NCI-H2227 (cell line): ENCODE results near the gene PADI2.

Experiments used
- DNase-seq: peaks from one replicate; lab custom pipeline; 2025; ENCODE audit not compliant: unreplicated experiment; lab: John Stamatoyannopoulos, UW

PADI2 gene

GRCh38 chr1:17119076-17119772 is at the start of gene PADI2:
TSS of gene PADI2 (minus strand) at chr1:17119451. CDS start at chr1:17119371, 80 bp downstream.
- peak; percentile 83 for DNase-seq

GRCh38 chr1:17168091-17168876 is 49.0 kb upstream of the PADI2 start:
- DNase-seq: peak; percentile 56

- DNase-seq: peak; percentile 49
These were observed 48.5 kb upstream of the PADI2 start for GRCh38 chr1:17167786-17168090.

DNA sequence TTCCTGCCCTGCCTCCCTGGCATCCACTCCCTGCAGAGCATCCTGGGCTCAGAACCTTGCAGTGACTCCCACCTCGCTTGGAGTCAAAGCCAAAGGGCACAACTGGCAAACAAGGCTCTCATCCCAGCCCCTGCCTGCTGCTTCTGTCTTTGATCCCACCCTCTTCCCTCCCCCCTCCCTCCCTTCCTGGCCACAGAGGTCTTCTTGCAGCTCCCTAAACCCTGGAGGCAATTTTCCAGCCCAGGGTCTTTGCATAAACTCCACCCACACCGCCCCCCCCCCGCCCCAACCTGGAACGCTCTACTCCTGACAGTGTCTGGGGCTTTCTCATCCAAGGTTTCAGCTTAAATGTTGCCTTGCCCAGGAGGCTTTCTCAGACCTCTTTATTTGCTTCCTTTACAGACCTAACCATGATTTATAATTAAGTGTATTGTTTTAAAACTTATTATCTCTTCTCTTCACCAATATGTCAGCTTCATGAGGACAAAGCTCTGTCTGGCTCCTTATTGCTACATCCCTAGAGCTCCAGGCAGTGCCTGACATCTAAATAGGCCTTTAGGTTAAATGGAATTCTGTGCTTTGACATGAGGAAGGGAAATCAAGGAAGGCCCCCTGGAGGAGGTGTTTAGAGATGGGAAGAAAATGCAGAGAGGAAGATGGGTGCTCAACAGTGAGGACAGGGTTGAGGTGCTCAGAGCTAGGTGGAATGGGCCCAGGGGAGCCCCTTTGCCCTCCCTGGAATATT is 48.0 kb upstream of the PADI2 start:
- no peak for DNase-seq

DNA sequence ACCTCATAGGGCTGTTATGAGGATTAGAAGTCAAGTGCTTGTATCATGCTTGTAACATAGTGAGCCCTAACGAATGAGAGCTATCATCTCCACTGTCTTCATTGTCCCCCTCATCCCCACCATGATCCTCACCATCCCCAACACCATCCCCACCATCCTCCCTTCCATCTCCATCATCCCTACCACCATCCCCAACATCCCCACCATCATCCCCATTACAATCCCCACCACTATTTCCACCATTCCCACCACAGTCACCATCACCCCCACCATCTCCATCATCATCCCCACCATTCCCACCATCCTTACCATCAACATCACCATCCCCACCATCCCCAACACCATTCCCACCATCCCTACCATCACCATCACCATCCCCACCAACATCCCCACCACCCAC is 46.6 kb upstream of the PADI2 start:
- DNase-seq: no peak

DNA sequence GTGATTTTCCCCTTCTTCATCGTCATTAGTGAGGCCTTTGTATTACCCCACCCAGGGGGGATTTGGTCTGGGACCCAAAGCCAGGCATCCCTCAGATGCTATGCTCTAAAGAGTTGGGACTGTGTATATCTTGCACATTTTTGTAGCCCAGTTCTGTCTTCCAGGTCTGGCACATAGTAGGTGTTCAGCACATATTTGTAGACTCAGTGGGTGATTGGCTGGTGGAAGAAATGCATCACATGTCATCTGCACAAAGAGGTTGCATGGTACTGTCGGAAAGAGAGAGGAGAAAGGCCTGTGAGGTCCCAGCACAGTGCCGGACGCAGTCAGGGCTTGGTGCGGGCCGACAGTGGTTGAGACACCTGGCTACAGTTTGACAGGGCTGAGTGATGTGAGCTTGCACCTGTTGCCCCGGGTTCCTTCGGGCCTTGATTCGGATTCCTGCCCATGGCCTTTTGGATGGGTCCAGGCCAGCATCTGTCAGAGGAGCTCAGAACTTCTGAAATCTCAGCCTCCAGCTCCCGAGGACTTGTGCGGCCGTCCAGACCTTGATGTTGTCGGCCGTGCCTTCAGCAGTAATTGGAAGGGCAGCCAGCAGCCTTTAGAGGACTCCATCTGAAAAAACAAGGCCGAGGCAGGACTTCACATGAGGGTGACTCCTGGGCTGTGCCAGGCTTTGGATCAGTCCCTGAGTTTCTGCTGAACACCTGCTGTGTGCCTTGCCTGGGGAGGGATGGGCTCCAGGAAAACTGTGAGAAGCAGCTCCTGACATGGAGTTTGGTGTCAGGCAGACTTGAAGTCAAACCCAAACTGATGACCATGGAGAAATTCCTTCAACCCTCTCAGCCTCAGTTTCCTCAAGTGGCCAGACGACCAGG is 44.8 kb upstream of the PADI2 start:
- DNase-seq: no peak

- DNase-seq: no peak
These were observed 44.1 kb upstream of the PADI2 start for GRCh38 chr1:17163371-17163770.

DNA sequence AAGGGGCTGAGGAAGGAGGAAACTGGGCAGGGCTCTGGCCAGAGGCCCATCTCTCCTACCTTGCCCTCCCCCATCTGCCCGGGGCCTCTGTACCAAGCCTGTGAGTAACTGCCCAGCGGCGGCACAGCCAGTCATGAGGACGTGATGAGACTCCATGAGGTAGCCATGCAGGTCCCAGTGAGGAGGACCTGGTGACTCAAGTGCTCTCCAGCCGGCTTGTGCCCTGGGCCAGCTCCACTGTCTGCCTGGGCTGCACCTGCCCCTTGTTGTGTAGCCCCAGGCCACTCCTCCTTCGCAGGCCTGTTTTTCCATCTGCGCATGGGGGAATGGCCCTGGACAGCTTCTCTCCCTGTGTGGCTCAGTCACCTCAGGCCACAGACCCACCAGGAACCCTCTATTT is 43.7 kb upstream of the PADI2 start:
- DNase-seq: no peak

DNA sequence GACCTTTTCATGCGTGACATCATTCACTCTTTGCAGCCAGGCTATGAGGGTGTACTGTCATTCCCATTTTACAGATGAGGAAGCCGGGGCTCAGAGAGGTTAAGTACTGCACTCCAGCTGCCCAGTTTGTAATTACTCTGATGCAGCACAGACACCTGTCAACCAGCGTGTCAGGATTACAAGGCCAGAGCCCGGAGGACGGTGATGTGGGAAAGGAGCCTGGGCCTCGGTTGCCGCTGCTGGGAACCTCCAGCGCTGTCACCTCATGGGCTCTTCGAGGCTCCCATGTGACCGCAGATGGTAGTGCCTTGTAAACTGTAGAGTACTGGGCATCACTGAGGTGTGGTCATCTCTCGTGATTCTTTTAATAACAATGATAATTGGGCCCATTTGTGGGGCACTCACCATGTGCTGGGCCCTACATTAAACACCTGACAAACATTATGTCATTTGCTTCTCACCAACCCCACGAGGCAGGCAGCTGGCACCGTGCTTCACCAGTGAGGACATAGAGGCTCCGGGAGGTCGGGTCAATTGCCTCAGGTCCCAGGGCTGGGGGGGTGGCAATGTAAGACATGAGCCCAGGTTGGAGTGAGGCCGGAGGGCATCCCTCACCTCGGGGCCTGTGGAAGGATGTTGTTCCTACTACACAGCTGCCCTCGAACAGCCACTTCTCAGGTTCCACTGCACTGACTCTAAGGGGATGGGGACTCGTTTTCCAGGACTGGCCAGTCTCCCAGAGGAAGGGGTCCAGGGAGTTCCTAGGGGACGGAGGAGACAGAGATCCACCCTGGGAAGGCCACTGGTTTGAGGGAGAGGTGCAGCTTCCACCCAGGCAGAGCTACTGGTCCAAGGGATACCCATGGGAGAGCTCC is 42.9 kb upstream of the PADI2 start:
- DNase-seq: no peak

- DNase-seq: no peak
These were observed 42.0 kb upstream of the PADI2 start for GRCh38 chr1:17161137-17161740.

DNA sequence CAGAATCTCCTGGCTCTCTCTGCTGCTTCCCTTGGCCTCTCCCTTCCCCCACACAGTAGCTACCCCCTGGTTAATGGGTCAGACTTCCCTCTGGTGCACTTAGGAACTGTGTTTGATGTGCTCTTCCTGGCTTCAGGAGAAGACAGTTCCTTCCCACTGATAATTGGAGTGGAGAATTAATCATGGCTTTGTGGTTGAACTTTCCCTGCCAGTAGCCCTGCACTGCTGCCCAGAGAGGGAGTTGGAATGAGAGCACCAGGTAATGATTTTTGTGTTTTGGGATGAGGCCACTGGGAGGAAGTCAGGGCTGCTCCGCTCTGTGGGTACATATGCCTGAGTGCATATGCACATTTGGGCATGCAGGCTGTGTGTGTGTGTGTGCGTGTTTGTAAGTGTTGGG is 39.7 kb upstream of the PADI2 start:
- DNase-seq: no peak

- no peak for DNase-seq
These were observed 36.9 kb upstream of the PADI2 start for GRCh38 chr1:17156108-17156507.

DNA sequence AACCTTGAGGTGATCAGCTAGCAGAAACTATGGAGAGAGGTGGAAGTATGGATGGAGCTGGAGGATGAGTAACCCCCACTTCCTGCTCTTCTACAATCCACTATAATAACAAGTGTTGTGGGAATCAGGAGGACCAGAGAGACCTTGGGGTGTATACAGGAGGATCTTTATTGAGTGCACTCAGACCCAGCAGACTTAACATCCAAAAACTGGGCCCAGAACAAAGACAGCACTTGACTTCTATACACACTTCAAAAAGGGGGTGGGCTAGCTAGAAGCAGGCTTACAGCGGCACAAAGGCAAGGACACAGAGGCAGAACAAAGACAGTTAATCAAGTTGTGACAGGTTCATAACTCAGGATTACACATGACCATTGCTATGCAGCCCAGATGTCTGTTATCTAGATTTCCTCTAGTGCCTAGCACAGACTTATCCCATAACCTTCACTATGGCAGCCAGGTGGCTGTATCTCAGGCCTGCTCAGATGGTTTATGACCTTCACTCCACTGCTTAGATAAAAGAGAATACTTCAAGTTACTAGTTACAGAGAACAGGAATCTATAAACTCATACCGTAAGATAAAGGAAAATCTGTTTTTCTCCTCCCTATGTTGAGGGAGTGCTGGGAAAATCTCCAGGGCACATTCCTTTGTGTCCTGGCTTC is 36.1 kb upstream of the PADI2 start:
- no peak for DNase-seq

- no peak for DNase-seq
These were observed 30.5 kb upstream of the PADI2 start for GRCh38 chr1:17149771-17150170.

GRCh38 chr1:17148950-17149608 is 29.8 kb upstream of the PADI2 start:
- no peak for DNase-seq

- no peak for DNase-seq
These were observed 26.4 kb upstream of the PADI2 start for GRCh38 chr1:17145648-17146047.

DNA sequence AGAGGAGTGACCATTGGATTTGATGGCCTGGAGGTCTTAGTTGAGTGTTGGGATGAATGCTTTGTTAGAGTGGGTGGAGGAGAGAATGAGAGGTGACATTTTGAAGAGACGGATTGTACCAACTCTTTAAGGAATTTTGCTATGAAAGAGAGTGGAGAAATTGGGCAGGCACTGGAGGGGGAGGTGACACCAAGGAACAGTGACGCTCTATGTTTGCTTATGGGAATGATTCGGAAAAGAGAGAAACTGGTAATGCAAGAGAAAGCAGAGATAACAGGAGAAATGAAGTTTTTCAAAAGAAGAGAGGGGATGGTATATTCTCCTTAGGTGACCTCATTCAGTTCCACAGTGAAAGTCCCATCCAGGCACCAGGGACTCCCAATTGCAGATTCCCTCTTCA is 24.5 kb upstream of the PADI2 start:
- no peak for DNase-seq

DNA sequence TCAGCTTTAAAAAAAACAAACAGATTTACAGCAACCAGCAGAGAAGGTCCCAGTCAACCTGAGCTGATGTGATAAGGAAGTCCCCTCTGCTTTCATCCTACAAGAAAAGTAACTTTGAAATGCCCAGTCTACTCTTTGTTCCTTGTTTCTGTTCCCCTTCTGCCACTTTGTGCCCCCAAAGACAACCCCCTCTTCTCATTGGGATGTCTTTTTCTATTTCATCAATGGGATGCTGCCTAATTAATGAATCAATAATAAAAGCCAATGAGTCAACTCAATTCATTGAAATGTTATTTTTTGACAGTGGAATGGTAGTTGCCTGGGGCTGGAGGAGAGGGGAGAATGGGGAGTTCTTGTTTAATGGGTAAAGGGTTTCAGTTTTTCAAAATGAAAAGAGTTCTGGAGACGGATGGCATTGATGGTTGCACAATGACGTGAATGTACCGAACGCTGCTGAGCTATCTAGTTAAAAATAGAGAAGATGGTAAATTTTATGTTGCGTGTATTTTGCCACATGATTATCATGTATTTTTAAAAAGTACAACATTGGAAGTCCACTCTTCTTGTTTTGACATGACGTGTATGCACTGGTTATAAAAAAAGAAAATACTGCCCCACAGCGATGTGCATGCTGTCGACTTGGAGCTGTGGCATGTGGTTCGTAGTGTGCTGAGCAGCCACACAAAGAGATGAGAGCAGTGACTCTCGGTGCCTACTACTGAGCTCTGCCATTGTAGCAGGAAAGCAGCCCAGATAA is 22.4 kb upstream of the PADI2 start:
- DNase-seq: no peak
